ENCODE measurements around the gene BRIP1. TPM values are rescaled to one million over a fixed set of nuclear protein-coding genes. Genes with fewer than 3 reads are reported as not detected.
"Not testable (repeated sequence)": the region's sequence is repeated elsewhere in the genome, so short reads cannot be mapped to it uniquely, and the experiment has no call there.

Gene BRIP1
- total RNA-seq, 2 donors from 2014 or later, result 24.2 to 25.5 TPM

DNA sequence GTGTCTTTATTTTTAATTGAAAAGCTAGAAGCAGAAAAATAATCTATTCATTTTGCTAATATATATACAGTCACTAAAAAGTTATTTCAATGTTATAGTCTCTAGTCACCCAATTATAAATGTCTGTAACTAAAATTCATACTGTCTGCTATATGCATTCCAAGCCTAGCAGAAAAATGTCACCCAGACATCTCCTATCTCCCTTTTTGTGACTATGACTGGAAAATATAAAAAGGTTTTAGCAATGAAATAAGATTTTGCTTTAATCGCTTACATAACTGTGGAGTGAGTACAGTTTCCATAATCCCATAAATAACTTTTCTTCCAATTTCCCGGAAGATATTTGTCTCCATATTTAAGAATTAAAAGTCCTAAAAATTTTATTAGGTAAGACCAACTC is 88.6 kb downstream of the BRIP1 start:
- Mint-ChIP-seq H3K27ac (no peak overlapping the region), H3K4me1 (peaks cover 2% of the 10 kb centered on the region), H3K27me3 (ENCODE audit: insufficient read depth) (no peaks in the 10 kb centered on the region), H3K4me3 (no peak overlapping the region), H3K9me3 (peaks cover 39% of the 10 kb centered on the region), H3K36me3 (ENCODE audit: low read depth) (peaks cover 44% of the 10 kb centered on the region)
- no peak overlapping the region for H3K27ac ChIP-seq (ENCODE audit: low read depth, low read length)
- no peak overlapping the region for H3K9ac ChIP-seq (ENCODE audit: extremely low read depth, low read length, poor library complexity, severe bottlenecking)
- H3K4me3 ChIP-seq (ENCODE audit: low read length), result no peak overlapping the region
- no peaks in the 10 kb centered on the region for H3K27me3 ChIP-seq (ENCODE audit: control insufficient read depth, insufficient read depth, low read length, poor library complexity, severe bottlenecking)
- WGBS, 2 experiments (ENCODE audit: insufficient coverage in 1 of 2, insufficient read length in 1 of 2), result 92% methylated on average over 2 of the region's 2 CpGs; no CpG with 5 or more reads in 1 of the 2 experiments
- H3K9me3 ChIP-seq (ENCODE audit: control insufficient read depth, low read length), result peaks cover 30% of the 10 kb centered on the region
- H3K4me1 ChIP-seq (ENCODE audit: control insufficient read depth, insufficient read depth, low read length), result no peaks in the 10 kb centered on the region
- TF ChIP-seq CTCF (conservative IDR thresholded peaks at IDR 0.05), result no peak
- no peak for DNase-seq
- peaks cover 30% of the 10 kb centered on the region for H3K36me3 ChIP-seq (ENCODE audit: control insufficient read depth, insufficient read depth, low read length)

DNA sequence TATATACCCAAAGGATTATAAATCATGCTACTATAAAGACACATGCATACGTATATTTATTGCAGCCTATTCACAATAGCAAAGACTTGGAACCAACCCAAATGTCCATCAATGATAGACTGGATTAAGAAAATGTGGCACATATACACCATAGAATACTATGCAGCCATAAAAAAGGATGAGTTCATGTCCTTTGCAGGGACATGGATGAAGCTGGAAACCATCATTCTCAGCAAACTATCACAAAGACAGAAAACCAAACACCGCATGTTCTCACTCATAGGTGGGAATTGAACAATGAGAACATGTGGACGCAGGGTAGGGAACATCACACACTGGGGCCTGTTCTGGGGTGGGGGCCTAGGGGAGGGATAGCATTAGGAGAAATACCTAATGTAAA is 89.2 kb downstream of the BRIP1 start:
- WGBS, 2 experiments (ENCODE audit: insufficient coverage in 1 of 2, insufficient read length in 1 of 2), result 95% methylated on average over 3 of the region's 3 CpGs; no CpG with 5 or more reads in 1 of the 2 experiments
- Histone ChIP-seq H3K36me3 (ENCODE audit: control insufficient read depth, insufficient read depth, low read length) (peaks cover 37% of the 10 kb centered on the region), H3K9me3 (ENCODE audit: control insufficient read depth, low read length) (peaks cover 36% of the 10 kb centered on the region)
- H3K4me3 ChIP-seq (ENCODE audit: low read length); H3K27me3 ChIP-seq (ENCODE audit: control insufficient read depth, insufficient read depth, low read length, poor library complexity, severe bottlenecking); H3K27ac ChIP-seq (ENCODE audit: low read depth, low read length); H3K4me1 ChIP-seq (ENCODE audit: control insufficient read depth, insufficient read depth, low read length); H3K27me3 Mint-ChIP-seq (ENCODE audit: insufficient read depth); DNase-seq; H3K9ac ChIP-seq (ENCODE audit: extremely low read depth, low read length, poor library complexity, severe bottlenecking); H3K4me1 Mint-ChIP-seq; H3K27ac Mint-ChIP-seq; H3K4me3 Mint-ChIP-seq: not testable (repeated sequence)
- H3K36me3 Mint-ChIP-seq (ENCODE audit: low read depth), result peaks cover 51% of the 10 kb centered on the region
- peaks cover 45% of the 10 kb centered on the region for H3K9me3 Mint-ChIP-seq

- TF ChIP-seq CTCF (conservative IDR thresholded peaks at IDR 0.05), result no peak
Measured at GRCh38 chr17:61770752-61771533, 92.4 kb downstream of the BRIP1 start.

More at GRCh38 chr17:61770752-61771533, 92.4 kb downstream of the BRIP1 start:
- Histone ChIP-seq H3K4me3 (ENCODE audit: low read length) (peak overlapping the region; percentile 37), H3K4me1 (ENCODE audit: control insufficient read depth, insufficient read depth, low read length) (no peaks in the 10 kb centered on the region), H3K27ac (ENCODE audit: low read depth, low read length) (no peak overlapping the region), H3K9me3 (ENCODE audit: control insufficient read depth, low read length) (peaks cover 45% of the 10 kb centered on the region), H3K27me3 (ENCODE audit: control insufficient read depth, insufficient read depth, low read length, poor library complexity, severe bottlenecking) (no peaks in the 10 kb centered on the region), H3K36me3 (ENCODE audit: control insufficient read depth, insufficient read depth, low read length) (peaks cover 35% of the 10 kb centered on the region), H3K9ac (ENCODE audit: extremely low read depth, low read length, poor library complexity, severe bottlenecking) (no peak overlapping the region)
- no peak overlapping the region for H3K4me3 Mint-ChIP-seq
- no peaks in the 10 kb centered on the region for H3K27me3 Mint-ChIP-seq (ENCODE audit: insufficient read depth)
- no peaks in the 10 kb centered on the region for H3K4me1 Mint-ChIP-seq
- peaks cover 51% of the 10 kb centered on the region for H3K9me3 Mint-ChIP-seq
- peaks cover 68% of the 10 kb centered on the region for H3K36me3 Mint-ChIP-seq (ENCODE audit: low read depth)
- no peak for DNase-seq
- H3K27ac Mint-ChIP-seq, result no peak overlapping the region
- WGBS, 2 experiments (ENCODE audit: insufficient coverage in 1 of 2, insufficient read length in 1 of 2), result 100% methylated on average over 1 of the region's 2 CpGs; no CpG with 5 or more reads in 1 of the 2 experiments
